ENCODE data around the gene MVB12B.

DNA sequence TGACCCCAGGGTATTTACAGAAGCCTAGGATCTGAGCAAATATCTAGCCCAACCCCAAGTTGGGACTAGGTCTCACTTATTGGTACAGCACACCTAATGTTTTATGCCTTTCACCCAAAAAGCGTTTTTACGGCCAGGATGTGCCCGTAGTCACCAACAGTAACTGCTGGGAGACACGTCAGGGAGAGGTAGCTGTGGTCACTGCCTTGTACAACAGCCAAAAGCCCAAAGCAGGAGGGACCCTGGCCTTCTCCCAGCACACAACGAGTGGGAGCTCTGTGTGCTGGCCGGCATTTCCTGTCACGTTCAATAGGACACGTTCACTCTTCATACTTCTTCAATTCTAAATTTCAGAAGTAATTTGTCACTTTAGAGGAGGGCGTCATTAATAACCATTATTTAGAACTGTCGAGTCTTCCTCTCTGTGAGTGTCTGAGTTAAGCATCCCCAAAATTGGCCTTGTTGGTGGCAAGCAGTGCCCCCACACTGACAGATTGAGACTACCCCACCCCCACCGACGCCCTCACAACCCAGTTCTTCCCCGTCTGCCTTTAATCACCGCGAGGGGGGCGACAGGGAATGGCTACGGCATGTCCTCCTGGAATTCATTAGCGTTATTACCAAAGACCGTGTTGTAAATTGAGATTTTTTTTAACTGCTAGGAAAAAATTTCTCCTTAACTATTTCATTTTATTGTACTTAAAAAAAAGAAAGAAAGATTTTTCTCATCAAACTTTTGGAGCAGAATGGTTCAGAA lies 80.7 kb downstream of the MVB12B start:
- TF ChIP-seq, protein P1, sequence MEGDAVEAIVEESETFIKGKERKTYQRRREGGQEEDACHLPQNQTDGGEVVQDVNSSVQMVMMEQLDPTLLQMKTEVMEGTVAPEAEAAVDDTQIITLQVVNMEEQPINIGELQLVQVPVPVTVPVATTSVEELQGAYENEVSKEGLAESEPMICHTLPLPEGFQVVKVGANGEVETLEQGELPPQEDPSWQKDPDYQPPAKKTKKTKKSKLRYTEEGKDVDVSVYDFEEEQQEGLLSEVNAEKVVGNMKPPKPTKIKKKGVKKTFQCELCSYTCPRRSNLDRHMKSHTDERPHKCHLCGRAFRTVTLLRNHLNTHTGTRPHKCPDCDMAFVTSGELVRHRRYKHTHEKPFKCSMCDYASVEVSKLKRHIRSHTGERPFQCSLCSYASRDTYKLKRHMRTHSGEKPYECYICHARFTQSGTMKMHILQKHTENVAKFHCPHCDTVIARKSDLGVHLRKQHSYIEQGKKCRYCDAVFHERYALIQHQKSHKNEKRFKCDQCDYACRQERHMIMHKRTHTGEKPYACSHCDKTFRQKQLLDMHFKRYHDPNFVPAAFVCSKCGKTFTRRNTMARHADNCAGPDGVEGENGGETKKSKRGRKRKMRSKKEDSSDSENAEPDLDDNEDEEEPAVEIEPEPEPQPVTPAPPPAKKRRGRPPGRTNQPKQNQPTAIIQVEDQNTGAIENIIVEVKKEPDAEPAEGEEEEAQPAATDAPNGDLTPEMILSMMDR (IDR thresholded peaks at IDR 0.05; ENCODE audit: insufficient read depth, low read length): no peak
- no peak for TF ChIP-seq GABPA (IDR thresholded peaks at IDR 0.05; ENCODE audit: low read depth)
- TF ChIP-seq POLR2AphosphoS5 (IDR thresholded peaks at IDR 0.05; ENCODE audit: low read depth): no peak
- TF ChIP-seq, protein P2, sequence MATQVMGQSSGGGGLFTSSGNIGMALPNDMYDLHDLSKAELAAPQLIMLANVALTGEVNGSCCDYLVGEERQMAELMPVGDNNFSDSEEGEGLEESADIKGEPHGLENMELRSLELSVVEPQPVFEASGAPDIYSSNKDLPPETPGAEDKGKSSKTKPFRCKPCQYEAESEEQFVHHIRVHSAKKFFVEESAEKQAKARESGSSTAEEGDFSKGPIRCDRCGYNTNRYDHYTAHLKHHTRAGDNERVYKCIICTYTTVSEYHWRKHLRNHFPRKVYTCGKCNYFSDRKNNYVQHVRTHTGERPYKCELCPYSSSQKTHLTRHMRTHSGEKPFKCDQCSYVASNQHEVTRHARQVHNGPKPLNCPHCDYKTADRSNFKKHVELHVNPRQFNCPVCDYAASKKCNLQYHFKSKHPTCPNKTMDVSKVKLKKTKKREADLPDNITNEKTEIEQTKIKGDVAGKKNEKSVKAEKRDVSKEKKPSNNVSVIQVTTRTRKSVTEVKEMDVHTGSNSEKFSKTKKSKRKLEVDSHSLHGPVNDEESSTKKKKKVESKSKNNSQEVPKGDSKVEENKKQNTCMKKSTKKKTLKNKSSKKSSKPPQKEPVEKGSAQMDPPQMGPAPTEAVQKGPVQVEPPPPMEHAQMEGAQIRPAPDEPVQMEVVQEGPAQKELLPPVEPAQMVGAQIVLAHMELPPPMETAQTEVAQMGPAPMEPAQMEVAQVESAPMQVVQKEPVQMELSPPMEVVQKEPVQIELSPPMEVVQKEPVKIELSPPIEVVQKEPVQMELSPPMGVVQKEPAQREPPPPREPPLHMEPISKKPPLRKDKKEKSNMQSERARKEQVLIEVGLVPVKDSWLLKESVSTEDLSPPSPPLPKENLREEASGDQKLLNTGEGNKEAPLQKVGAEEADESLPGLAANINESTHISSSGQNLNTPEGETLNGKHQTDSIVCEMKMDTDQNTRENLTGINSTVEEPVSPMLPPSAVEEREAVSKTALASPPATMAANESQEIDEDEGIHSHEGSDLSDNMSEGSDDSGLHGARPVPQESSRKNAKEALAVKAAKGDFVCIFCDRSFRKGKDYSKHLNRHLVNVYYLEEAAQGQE (IDR thresholded peaks at IDR 0.05; ENCODE audit: insufficient replicate concordance, low read depth): no peak
